HG03175 (cell line): Measurements from ENCODE around the gene LCLAT1.
"Not testable (repeated sequence)": the region's sequence is repeated elsewhere in the genome, so short reads cannot be mapped to it uniquely, and the experiment has no call there.

ENCODE experiments used
- ATAC-seq: cut with Tn5 transposase; IDR thresholded peaks from one replicate; pipeline ENCODE4 v1.9.1; 2021; ENCODE audit warnings: mild to moderate bottlenecking, moderate library complexity; ENCODE audit not compliant: unreplicated experiment

The LCLAT1 gene

DNA sequence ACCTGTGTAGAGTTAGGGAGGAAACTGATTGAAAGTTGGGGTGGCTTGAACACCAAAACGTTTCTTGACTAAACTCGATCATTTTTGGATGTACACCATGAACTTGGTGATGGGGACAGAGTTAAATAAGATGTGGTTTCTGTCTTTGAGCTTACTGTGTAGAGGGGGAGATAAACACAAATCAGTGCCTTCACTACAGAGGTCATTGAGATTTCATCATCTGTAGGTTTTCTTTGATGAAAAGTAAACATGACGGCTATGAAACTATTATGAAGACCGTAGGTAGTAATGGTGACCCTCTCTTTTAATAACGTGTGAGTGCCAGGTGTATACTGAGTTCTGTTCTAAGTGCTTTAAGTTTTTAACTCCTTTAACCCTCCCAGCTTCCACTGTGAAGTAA is 6.5 kb downstream of the LCLAT1 start:
- ATAC-seq: no peak

DNA sequence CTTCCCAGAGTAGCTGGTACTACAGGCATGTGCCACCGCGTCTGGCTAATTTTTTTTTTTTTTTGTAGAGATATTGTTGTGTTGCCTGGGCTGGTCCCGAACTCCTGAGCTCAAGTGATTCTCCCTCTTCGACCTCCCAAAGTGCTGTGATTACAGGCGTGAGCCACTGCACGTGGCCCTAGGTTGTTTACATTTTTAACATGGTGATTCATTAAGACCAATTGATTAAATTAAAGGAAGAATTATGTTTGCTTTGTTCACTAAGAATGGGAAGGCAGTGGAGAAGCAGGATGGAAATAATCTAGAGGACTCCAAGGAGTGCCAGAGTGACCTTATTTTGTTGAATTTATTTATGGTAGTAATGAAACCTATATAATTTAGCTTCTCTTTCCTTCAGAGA is 7.5 kb downstream of the LCLAT1 start:
- no peak for ATAC-seq

DNA sequence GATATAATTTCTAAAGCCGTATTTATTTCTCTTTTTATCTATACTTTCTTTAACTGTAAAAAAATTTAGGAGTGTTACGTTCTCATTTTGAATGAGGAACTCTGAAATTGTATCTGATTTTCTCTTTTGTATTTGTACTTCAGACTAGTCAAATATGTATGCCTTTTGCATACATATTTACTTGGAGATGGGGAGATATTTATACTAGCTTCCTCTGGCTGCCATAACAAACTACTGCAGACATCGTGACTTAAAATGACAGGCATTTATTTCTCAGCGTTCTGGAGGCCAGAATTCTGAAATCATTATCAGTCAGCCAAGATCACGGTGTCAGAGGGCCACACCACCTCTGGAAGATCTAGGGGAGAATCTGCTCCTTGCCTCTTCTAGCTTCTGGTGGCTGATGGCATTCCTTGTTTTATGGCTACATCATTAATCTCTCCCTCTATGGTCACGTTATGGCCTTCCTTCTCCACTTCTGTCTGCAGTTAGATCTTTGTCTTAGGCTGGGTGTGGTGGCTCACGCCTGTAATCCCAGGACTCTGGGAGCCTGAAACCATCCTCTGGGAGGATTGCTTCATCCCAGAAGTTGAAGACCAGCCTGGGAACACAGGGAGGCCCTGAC is 8.2 kb downstream of the LCLAT1 start:
- ATAC-seq: no peak

DNA sequence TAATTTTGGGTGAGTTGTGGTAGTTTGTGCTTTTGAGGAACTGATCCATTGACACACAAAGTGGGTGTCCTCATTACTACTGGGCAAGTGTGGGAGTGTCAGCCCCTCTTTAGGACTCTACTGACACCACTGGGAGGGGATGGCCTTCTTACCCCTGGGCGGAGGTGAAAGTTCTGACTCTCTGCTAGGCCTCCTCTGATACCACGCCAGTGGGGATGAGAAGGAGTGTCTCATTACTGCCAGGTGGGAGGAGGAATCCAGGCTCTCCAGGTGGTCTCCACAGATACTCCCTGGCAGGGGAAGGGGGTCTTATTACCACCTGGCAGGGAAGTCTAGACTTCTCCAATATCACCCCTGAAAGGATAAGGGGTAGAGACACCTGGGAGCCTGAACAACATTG is 9.1 kb downstream of the LCLAT1 start:
- ATAC-seq: no peak

DNA sequence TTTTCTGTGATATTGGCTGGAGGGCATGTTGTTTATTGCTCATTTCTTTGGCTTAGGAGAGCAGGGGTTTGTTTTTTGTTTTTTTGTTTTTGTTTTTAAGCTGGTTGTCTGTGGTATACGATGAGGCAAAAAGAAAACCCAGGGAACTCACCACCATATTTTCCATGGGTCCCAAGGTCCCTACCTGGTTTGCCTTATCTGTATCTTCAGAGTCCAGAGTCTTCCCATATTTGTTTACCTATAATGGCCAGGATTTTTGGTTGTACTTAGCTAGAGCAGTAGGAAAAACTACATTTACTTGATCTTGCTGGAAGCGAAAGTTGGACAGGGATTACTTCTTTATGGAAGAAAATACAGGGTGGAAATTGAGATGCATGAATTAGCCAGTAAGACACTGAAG is 9.5 kb downstream of the LCLAT1 start:
- no peak for ATAC-seq

DNA sequence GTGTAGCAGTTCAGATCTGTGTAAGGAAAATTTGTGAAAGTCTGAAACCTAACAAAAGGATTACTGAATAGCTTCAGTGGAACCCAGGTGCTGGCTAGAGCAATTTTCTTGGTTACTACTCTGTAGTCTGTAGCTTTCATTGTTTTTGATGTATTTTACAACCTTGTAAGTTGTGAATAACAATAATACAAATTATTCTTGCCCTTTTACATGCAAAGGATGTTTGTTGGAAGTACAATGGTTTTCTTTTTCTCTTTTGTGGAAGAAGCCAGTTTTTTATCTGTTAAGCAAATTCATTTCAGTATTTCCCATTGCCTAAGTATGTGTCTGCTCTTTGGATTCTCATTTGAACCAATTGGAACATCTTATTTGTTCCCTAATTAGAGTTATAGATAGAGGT is 10.2 kb downstream of the LCLAT1 start:
- no peak for ATAC-seq

DNA sequence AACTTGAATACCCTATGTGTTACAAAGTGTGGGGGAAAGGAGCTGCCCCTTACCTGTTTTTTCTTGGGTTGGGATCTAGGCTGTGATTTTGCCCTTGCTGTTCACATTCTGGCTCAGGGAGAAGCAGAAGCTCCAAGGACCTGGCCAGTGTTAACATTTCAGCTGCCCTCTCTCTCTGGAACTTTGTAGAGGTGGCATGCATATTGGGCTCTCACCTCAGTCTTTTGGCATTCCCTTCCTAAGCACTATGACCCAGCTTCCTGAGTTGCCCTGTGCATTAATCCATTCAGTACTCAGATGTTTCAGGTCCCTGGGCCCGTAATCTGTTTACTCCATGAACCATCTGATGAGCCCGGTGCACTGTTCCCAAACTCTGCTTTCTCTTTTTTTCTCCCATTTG is 12.1 kb downstream of the LCLAT1 start:
- ATAC-seq: no peak

DNA sequence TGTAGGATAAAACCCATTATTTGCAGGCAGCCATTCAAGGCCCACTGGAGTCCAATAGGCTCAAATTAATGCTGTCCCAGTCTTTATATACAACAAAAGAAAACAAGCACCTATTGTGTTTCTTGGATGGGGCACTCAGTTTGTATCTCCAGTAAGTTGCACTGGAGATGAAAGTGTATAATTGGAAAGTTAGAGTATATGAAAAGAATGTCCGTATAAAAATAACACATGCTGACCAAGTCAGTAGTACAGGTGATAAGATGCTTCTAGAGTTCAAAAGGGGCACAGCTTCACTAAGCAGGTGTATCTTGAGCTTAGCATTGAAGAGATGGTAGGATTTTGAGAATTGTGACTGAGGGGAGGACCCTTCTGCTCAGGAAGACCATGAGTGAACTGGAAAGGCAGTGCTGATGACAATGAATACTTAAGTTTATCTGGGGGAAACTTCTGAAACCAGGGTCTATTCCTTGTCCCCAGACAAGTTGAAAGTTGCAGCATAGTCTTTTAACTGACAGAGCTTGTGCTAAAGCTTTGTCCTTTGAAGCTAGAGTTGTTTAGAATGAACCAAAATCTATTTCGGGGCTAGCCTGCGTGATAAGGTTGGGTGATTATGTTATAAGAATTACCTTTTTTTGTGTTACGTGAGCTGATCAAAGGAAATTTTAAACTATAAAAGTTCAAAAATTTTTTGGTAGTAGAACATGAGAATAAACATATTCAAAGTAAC is 15.2 kb downstream of the LCLAT1 start:
- ATAC-seq: no peak

DNA sequence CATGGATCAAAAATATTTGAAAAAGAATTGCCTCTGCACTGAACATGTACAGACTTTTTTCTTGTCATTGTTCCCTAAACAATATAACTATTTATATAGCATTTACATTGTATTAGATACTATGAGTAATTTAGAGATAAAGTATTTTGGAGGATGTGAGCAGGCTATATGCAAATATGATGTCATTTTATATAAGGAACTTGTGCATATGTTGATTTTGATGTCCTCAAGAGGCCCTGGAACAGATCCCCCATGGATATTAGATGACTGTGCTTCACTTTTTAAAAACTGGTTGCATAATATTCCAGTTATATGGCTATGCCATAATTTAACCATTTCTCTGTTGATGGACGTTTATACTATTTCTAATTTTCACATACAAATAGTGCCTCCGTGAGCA is 16.5 kb downstream of the LCLAT1 start:
- no peak for ATAC-seq

DNA sequence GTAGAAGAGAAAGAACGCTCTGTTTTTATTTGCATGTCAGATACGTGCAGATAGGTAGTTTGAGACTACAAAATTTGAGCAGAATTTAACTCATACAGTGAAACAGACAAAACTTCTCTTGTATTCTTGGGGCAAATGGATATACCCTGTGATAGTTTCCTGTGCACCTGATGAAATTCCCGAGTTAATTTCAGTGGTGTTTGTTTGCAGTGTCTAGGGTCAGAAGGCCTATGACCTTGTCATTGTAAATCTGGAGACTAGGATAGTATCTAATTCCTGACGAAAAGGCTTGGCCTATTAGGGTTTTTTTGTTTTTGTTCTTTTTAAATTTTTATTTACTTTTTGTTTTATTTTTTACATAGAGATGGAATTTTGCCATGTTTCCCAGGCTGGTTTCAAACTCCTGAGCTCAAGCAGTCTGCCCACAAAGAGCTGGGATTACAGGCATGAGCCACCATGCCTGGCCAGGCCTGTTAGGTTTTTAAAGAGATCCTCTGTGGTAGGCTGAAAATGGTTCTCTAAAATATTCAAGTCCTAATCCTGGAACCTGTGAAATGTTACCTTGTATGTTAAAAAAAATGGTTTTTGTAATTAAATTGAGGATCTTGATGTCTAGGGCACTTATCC is 17.6 kb downstream of the LCLAT1 start:
- ATAC-seq: no peak

DNA sequence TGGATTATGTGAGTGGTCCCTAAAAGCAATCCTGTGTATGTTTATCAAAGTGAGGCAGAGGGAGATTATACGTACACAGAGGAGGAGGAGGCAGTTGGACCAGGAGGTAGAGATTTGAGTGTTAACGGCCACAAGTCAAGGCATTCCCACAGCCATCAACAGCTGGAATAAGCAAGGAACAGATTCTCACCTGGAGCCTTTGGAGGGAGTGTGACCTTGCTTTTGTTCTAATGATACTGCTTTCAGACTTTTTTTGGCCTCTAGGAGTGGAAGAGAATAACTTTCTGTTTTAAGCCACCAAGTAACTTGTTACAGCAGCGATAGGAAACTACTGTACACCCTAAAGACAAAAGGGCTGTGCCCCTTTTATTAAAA is 18.1 kb downstream of the LCLAT1 start:
- ATAC-seq: no peak

DNA sequence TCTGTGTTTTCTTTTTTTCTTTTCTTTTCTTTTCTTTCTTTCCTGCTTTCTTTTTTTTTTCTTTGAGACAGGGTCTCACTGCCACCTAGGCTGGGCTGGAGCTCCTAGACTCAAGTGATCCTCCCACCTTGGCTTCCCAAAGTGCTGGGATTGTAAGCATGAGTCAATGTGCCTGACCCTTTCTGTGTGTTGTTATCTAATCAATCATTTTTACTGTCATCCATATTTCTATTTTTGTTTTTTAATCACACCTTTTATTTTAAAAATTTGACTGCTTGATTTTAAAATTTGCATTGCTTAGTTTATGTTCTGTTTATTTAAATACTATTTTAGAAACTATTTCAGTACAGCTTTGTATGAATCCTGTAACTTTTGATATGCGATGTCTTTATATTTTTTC is 19.2 kb downstream of the LCLAT1 start:
- ATAC-seq: no peak

DNA sequence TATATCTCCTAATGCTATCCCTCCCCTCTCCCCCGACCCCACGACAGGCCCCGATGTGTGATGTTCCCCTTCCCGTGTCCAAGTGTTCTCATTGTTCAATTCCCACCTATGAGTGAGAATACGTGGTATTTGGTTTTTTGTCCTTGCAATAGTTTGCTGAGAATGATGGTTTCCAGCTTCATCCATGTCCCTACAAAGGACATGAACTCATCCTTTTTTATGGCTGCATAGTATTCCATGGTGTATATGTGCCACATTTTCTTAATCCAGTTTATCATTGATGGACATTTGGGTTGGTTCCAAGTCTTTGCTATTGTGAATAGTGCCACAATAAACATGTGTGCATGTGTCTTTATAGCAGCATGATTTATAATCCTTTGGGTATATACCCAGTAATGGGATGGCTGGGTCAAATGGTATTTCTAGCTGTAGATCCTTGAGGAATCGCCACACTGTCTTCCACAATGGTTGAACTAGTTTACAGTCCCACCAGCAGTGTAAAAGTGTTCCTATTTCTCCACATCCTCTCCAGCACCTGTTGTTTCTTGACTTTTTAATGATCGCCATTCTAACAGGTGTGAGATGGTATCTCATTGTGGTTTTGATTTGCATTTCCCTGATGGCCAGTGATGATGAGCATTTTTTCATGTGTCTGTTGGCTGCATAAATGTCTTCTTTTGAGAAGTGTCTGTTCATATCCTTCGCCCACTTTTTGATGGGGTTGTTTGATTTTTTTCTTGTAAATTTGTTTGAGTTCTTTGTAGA is 20.2 kb downstream of the LCLAT1 start:
- ATAC-seq: not testable (repeated sequence)

DNA sequence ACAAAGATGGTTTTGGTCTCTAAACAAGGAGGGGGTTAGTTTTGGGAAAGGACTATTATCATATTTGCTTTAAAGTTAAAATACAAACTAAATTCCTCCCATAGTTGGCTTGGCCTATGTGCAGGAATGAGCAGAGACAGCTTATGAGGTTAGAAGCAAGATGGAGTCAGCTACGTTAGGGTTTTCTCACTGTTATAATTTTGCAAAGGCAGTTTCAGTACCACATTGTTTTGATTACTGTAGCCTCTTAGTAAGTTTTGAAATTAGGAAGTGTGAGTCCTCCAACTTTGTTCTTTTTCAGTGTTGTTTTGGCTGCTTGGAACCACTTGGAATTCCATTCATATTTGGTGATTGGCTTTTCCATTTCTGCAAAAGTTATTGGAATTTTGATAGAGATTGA is 23.4 kb downstream of the LCLAT1 start:
- ATAC-seq: no peak

DNA sequence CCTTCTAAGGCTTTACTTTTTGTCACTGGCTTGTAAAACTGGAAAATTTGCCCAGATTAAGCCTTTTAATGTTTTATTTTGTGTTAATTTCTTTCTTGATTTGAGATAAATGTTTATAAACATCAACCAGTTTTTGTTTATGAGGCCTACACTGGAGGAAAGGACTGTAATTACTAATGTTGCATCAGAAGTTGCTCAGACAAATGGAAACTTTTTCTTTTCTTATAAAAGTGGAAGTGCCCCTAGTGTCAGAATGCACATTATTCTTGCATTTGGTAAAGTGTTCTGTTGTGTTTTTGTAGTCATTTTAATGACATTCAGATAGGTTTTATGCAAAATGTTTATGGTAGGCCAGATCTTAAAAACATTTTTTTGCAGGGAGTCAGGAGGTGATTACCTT is 25.3 kb downstream of the LCLAT1 start:
- no peak for ATAC-seq

DNA sequence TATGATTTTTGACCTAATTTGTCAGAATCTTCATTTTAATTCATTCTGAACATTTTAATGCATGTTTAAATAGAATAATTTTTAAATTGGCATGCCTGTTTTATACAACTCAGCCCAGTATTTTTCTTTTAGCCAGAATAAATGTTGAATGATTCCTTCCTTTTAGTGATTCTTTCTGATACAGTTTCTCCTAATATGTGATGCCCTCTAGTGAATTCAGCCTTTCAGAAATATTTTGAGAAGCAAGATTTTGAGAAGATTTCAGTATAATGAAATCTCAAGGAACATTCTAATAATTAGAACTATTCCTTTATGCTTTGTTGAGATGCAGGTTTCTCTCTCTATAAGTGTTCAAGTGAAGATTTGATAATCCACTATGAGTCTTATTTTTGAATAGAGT is 28.5 kb downstream of the LCLAT1 start:
- no peak for ATAC-seq

DNA sequence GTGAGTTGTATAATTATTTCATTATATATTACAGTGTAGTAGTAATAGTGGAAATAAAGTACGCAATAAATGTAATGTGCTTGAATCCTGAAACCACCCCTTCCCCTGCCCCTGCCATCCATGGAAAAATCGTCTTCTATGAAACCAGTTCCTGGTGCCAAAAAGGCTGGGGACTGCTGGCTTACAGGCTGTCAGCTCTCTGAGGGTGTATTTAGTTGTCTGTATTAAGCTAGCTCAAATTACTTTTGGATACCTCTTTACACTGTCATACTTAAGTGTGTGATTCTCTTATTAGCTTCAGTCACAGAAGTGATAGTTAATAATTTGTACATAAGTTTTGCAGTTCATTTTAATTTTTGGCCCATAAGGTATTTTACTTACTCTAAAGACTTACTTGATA is 29.6 kb downstream of the LCLAT1 start:
- ATAC-seq: no peak

DNA sequence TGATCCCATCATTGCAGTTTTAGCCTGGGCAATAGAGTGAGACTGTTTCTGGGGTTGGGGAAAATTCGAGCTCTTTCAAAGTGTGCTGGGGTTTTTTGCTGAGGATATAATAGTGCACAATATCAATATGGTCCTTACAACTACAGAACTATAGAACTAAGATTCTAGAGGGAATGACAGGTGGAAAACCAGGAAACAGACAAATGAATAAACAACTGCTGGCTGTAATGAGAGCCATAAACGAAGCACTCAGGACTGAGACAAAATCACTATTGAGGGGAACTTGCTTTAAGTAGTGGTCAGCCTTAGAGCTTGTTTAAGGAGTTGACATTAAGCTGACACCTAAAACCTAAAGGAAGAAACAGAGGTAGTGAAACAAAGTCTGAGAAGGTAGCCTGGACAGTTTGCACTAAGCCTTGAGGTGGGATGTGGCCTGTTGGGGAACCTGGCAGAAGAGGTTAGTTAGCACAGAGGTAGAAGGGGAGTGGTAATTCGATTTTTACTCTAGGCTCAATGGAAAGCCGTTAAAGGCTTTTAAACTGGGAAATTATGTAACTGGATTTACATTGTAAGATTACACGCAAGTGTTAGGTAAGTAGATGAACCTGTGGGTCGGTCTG is 33.8 kb downstream of the LCLAT1 start:
- no peak for ATAC-seq

DNA sequence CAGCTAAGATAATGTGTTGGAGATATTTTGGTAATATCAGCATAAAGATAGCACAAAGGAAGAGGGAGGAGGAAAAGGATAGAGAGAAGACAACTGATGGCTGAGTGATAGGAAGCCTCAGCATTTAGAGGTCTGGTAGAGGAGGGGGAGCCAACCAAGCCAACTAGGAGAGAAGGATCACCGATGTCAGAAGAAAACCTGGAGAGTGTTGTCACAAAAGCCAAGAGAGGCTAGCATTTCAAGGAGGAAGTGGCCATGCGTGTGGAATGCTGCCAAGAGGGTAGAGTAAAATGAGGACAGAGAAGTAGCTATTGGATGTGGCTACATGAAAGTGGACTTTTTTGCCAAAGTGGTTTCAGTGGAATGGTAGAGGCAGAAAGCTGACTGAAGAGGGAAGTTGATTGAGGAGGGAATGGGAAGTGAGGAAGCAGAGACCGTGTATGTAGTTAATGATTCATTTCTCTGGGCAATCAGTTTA is 34.3 kb downstream of the LCLAT1 start:
- ATAC-seq: no peak

DNA sequence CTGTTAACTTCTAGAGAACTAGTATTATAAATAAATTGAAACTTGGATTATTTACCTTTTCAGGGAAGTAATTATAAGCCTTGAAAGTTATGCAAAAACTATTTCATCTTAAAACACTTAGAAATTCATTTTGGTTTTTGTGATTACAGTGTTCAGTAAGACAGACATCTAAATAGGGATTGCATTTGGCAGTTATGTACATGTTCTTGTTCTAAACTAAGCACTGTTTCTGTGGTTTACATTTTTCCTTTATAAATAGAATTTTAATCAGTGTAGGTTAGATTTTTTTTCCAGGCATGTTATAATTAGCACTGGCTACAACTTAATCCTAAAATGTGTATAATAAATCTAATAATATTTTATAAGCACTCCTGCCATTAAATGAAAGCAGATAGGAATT is 35.0 kb downstream of the LCLAT1 start:
- ATAC-seq: no peak

DNA sequence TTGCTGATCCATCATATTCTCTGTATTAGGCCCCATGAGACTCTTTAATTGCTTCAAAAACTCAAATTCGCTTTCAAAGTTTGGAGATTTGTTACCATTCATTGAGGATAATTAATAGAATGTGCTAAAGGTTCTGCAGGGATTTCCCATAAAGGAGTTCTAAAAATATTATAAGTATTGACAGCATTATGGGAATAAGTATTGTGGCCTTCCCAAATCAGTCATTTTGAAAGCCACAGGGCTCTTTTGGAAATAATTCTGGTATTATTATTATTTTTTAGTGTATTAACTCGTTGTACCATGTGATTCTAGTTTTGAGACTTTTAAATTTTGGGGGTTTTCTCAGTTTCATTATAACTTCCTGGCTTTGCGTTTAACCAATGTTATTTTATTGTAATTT is 37.1 kb downstream of the LCLAT1 start:
- ATAC-seq: no peak
